Mesodermal cell (in vitro differentiated cells): ENCODE results near the gene TLR6.

ENCODE experiments used
- H3K27ac ChIP-seq: 2 replicates; pipeline ENCODE4 v1.7.0; 2013; ENCODE audit warnings: mild to moderate bottlenecking, low read depth, low read length, moderate library complexity; ENCODE audit not compliant: severe bottlenecking
- H3K36me3 ChIP-seq: 2 replicates; pipeline ENCODE4 v1.7.1; 2013; ENCODE audit warnings: mild to moderate bottlenecking, low read length, moderate library complexity; ENCODE audit not compliant: control insufficient read depth, insufficient read depth
- H3K4me1 ChIP-seq: one replicate; pipeline ENCODE4 v1.7.1; 2013; ENCODE audit warnings: mild to moderate bottlenecking, low read length; ENCODE audit not compliant: insufficient read depth, control insufficient read depth, poor library complexity, severe bottlenecking
- H3K4me3 ChIP-seq: 2 replicates; pipeline ENCODE4 v1.7.0; 2013; ENCODE audit warnings: low read length, control low read depth, mild to moderate bottlenecking; ENCODE audit not compliant: insufficient read depth, poor library complexity, severe bottlenecking; ENCODE audit errors: extremely low read depth
- H3K9me3 ChIP-seq: 2 replicates; pipeline ENCODE4 v1.7.1; 2013; ENCODE audit warnings: mild to moderate bottlenecking, low read length, moderate library complexity; ENCODE audit not compliant: control insufficient read depth
- WGBS, 2 experiments: methylation state at CpG; one replicate each; pipeline ENCODE4 v1.1.5; 2013; ENCODE audit warnings: missing lambda C conversion rate in 2 of 2; ENCODE audit not compliant: insufficient coverage in 2 of 2; 5-methylcytosine and 5-hydroxymethylcytosine counted together

TLR6 gene

DNA sequence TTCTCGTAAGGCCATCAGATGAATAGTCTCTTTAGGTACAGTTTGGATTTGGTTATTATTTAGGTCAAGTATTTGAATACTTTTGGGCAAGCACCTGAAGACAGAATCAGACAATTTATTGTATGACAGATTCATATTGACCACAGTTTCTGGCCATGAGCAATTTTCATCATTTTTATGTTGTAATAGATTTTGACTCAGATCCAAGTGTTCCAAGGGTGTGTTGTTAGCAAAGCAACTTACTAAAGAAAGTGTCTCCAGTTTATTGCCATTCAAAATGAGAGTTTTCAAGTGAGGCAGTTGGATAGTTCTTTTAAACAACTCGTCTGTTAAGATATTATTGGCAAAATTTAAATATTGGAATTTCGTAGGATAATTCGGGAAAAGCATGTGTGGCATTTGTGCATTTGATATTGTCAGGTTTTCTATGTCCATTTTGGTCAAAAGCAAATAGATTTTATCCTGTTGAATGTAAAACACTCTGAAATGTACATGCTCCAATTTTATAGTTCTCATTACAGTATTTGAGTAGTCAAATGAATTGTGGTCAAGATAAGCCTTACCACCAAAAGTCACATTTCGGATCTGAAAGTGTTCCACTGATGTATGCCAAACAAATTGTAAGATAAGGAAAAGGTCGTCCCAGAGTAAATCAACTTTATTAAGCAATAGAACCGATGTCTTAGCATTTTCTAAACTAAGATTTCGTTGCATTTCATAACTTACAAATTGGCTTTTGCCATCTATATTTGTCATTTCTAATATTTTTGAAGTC is 82.2 kb downstream of the TLR6 start:
- Histone ChIP-seq H3K36me3 (no peaks in the 10 kb centered on the region), H3K4me1 (no peaks in the 10 kb centered on the region), H3K9me3 (no peaks in the 10 kb centered on the region), H3K27ac (no peak overlapping the region), H3K4me3 (no peak overlapping the region)
- 88 to 93% methylated on average over 5 to 6 of the region's 8 CpGs for WGBS, 2 experiments
